SK-N-SH (cell line): ENCODE measurements around the gene FMO2. TPM values are rescaled to one million over a fixed set of nuclear protein-coding genes. Genes with fewer than 3 reads are reported as not detected.

Source experiments
- CTCF ChIA-PET: fragments of 300-600, 350-600 bp; formaldehyde crosslinking; extraction: SDS; loops from one replicate; lab custom pipeline; 2021; lab: Yijun Ruan, JAX
- POLR2A ChIA-PET: fragments of 350-600 bp; sonication (Branson Sonifier 250); formaldehyde crosslinking; extraction: SDS; loops from one replicate; lab custom pipeline; 2020; ENCODE audit warnings: antibody characterized with exemption, inconsistent platforms; lab: Yijun Ruan, JAX
- DNase-seq: peaks from one replicate; pipeline ENCODE4 v3.0.0; 2012
- H2AFZ ChIP-seq: fragments of 200-600 bp; sonication (generic); 2 replicates; pipeline ENCODE4 v1.8.1; 2016; ENCODE audit warnings: antibody characterized with exemption, mild to moderate bottlenecking, low read depth
- H3F3A ChIP-seq: fragments of 200-600 bp; sonication (generic); replicated peaks from 2 replicates; pipeline ENCODE3; 2016; ENCODE audit warnings: antibody characterized with exemption, mild to moderate bottlenecking; ENCODE audit not compliant: insufficient read depth
- H3K27ac ChIP-seq, 2 experiments: fragments of 200-500 bp in 1 of 2; fragments of 200-600 bp in 1 of 2; sonication (Bioruptor generic) in 1 of 2; sonication (generic), shearing (Covaris generic) in 1 of 2; 2 replicates each; pipeline versions ENCODE4 v1.5.1 to v1.6.1; 2014 to 2016; ENCODE audit warnings: low read depth in 2 of 2, inconsistent platforms in 1 of 2, low read length in 1 of 2, mild to moderate bottlenecking in 1 of 2, mixed read lengths in 1 of 2
- H3K27me3 ChIP-seq: fragments of 200-600 bp; sonication (generic), shearing (Covaris generic); 2 replicates; pipeline ENCODE4 v1.6.1; 2016; ENCODE audit warnings: mixed run types; ENCODE audit not compliant: insufficient read depth
- H3K36me3 ChIP-seq, 2 experiments: fragments of 200-500 bp in 1 of 2; fragments of 200-600 bp in 1 of 2; sonication (Bioruptor generic) in 1 of 2; sonication (generic) in 1 of 2; replicated peaks in 1 of 2; 2 replicates each; pipeline versions ENCODE3 to v1.5.1; 2014 to 2016; ENCODE audit warnings: low read length in 1 of 2, mild to moderate bottlenecking in 1 of 2; ENCODE audit not compliant: insufficient read depth in 2 of 2, control insufficient read depth in 1 of 2
- H3K4me1 ChIP-seq, 2 experiments: fragments of 200-500 bp in 1 of 2; fragments of 200-600 bp in 1 of 2; sonication (Bioruptor generic) in 1 of 2; sonication (generic), shearing (Covaris generic) in 1 of 2; 2 replicates each; pipeline versions ENCODE4 v1.5.1 to v1.6.1; 2014 to 2016; ENCODE audit warnings: low read depth in 1 of 2, low read length in 1 of 2, mixed run types in 1 of 2; ENCODE audit not compliant: insufficient read depth in 2 of 2, control insufficient read depth in 1 of 2
- H3K4me2 ChIP-seq: fragments of 200-600 bp; sonication (generic), shearing (Covaris generic); 2 replicates; pipeline ENCODE4 v1.6.1; 2017; ENCODE audit warnings: mixed run types
- H3K4me3 ChIP-seq, 2 experiments: fragments of 200-500 bp in 1 of 2; fragments of 200-600 bp in 1 of 2; sonication (Bioruptor generic) in 1 of 2; sonication (generic), shearing (Covaris generic) in 1 of 2; 2 replicates each; pipeline versions ENCODE4 v1.5.1 to v1.8.1; 2014 to 2016; ENCODE audit warnings: low read depth in 2 of 2, inconsistent platforms in 1 of 2, low read length in 1 of 2, mild to moderate bottlenecking in 1 of 2, mixed read lengths in 1 of 2, moderate library complexity in 1 of 2
- H3K79me2 ChIP-seq: fragments of 200-600 bp; sonication (generic); 2 replicates; pipeline ENCODE4 v1.8.1; 2017; ENCODE audit warnings: mild to moderate bottlenecking; ENCODE audit not compliant: insufficient read depth
- H3K9ac ChIP-seq: fragments of 200-600 bp; sonication (generic); 2 replicates; pipeline ENCODE4 v1.6.1; 2017; ENCODE audit warnings: mixed run types
- H3K9me2 ChIP-seq: fragments of 200-600 bp; sonication (generic); 2 replicates; pipeline ENCODE4 v1.6.1; 2017; ENCODE audit warnings: mixed run types
- H3K9me3 ChIP-seq: fragments of 200-600 bp; sonication (generic); 2 replicates; pipeline ENCODE4 v1.6.1; 2017; ENCODE audit warnings: mixed run types, mild to moderate bottlenecking, moderate library complexity
- H4K20me1 ChIP-seq: fragments of 200-600 bp; sonication (generic); 2 replicates; pipeline ENCODE4 v1.6.1; 2017; ENCODE audit warnings: mild to moderate bottlenecking, mixed run types; ENCODE audit not compliant: insufficient read depth
- CHD2 ChIP-seq: fragments of 150-350 bp; IDR thresholded peaks from 2 replicates; pipeline ENCODE4 v1.6.1; 2018; ENCODE audit warnings: low read length; ENCODE audit not compliant: partially characterized antibody
- ELF1 ChIP-seq: IDR thresholded peaks from 2 replicates; pipeline ENCODE4 v1.4.0; 2012
- FOXM1 ChIP-seq: IDR thresholded peaks from 2 replicates; pipeline ENCODE4 v1.4.0; 2012; ENCODE audit warnings: low read depth, mild to moderate bottlenecking
- JUND ChIP-seq: IDR thresholded peaks from 2 replicates; pipeline ENCODE4 v1.4.0; 2012
- NRF1 ChIP-seq: IDR thresholded peaks from 2 replicates; pipeline ENCODE4 v1.6.1; 2012; ENCODE audit warnings: low read depth, mild to moderate bottlenecking, low read length
- POLR2AphosphoS5 ChIP-seq: IDR thresholded peaks from 2 replicates; pipeline ENCODE4 v1.6.1; 2012; ENCODE audit warnings: low read depth, low read length
- RAD21 ChIP-seq: IDR thresholded peaks from 2 replicates; pipeline ENCODE4 v1.6.1; 2012; ENCODE audit warnings: mild to moderate bottlenecking, low read length
- SMC3 ChIP-seq: IDR thresholded peaks from 2 replicates; pipeline ENCODE4 v1.6.1; 2012; ENCODE audit warnings: low read depth, low read length, improper control_type of control experiment
- TAF1 ChIP-seq: IDR thresholded peaks from 2 replicates; pipeline ENCODE4 v1.6.1; 2012; ENCODE audit warnings: low read depth, mild to moderate bottlenecking, low read length, moderate library complexity, borderline replicate concordance
- TCF12 ChIP-seq: IDR thresholded peaks from 2 replicates; pipeline ENCODE4 v1.4.0; 2012
- YY1 ChIP-seq: IDR thresholded peaks from 2 replicates; pipeline ENCODE4 v1.4.0; 2012; ENCODE audit warnings: low read depth, mild to moderate bottlenecking
- WGBS: methylation state at CpG from one replicate; pipeline ENCODE4 v1.1.6; 2017; ENCODE audit warnings: low lambda C conversion rate; 5-methylcytosine and 5-hydroxymethylcytosine counted together
- polyA plus RNA-seq, 3 experiments: library from polyadenylated mRNA; depleted of rRNA; stranded (reverse); fragments of >200 nt; gene quantifications; 2 replicates each; pipeline ENCODE4 v1.2.3, GENCODE V29; 2012
- TF ChIP-seq, protein P1 (sequence below): IDR thresholded peaks from 2 replicates; pipeline ENCODE4 v1.4.0; 2012; ENCODE audit warnings: low read depth, borderline replicate concordance
- TF ChIP-seq, protein P2 (sequence below): IDR thresholded peaks from 2 replicates; pipeline ENCODE4; 2012
- TF ChIP-seq, protein P3 (sequence below): fragments of 200-600 bp; sonication (generic); IDR thresholded peaks from 2 replicates; pipeline ENCODE4 v1.6.1; 2017; ENCODE audit warnings: antibody characterized with exemption, mild to moderate bottlenecking, moderate library complexity
- TF ChIP-seq, protein P4 (sequence below): IDR thresholded peaks from 2 replicates; pipeline ENCODE4 v1.6.1; 2012; ENCODE audit warnings: mild to moderate bottlenecking, low read depth, low read length, moderate library complexity
- TF ChIP-seq, protein P5 (sequence below): fragments of 150-350 bp; IDR thresholded peaks from 2 replicates; pipeline ENCODE4 v1.6.1; 2016; ENCODE audit warnings: mild to moderate bottlenecking, low read depth, low read length
- TF ChIP-seq, protein P6 (sequence below): IDR thresholded peaks from 2 replicates; pipeline ENCODE4 v1.4.0; 2012; ENCODE audit warnings: low read depth

Gene FMO2
- polyA plus RNA-seq, 1 of the 3 experiments (the other 2 are of a cell fraction): not detected

DNA sequence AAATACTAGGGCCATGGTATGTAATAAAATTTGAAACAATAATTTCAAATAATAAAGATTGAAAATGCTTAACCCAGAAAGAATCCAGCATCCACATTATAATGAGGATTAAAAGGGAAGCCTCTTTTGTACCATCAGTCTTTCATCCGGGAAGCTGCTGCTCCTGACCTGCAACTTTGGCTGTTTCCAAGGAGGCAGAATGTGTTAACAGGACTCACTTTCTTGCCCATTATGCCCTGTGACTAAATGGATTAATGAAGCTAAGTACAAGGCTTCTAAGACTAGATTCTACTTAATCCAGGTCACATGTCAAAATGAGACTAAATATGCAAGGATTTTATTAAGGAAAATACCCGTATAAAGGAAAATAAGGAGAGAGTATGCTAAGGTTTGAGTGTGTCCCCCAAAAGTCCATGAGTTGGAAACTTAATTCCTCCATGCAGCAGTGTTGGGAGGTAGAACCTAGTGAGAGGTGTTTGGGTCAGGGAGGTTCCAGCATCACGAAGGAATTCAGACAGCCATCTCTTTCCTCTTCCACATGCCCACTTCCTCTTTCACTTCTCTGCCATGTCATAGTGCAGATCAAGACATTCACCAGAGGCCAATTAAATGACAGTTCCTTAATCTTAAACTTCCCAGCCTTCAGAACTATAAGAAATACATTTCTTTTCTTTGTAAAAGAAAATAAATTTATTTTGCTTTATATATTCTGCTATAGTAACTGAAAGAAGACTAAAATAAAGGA lies 27.7 kb downstream of the FMO2 start:
- 20% methylated on average over 3 of the region's 3 CpGs for WGBS
- Histone ChIP-seq H3K4me1 (no peaks in the 10 kb centered on the region), H3F3A (no peaks in the 10 kb centered on the region), H3K36me3 (no peaks in the 10 kb centered on the region), H3K4me3 (no peak overlapping the region), H3K27me3 (no peaks in the 10 kb centered on the region), H3K9me3 (no peaks in the 10 kb centered on the region; the same call in 1 of the 2 replicates), H3K27ac (no peak overlapping the region), H3K4me2 (no peak overlapping the region), H4K20me1 (no peaks in the 10 kb centered on the region), H3K9me2 (no peaks in the 10 kb centered on the region), H3K79me2 (no peaks in the 10 kb centered on the region), H2AFZ (no peak overlapping the region), H3K9ac (no peak overlapping the region)
- no peak for TF ChIP-seq TCF12
- TF ChIP-seq, protein P1, sequence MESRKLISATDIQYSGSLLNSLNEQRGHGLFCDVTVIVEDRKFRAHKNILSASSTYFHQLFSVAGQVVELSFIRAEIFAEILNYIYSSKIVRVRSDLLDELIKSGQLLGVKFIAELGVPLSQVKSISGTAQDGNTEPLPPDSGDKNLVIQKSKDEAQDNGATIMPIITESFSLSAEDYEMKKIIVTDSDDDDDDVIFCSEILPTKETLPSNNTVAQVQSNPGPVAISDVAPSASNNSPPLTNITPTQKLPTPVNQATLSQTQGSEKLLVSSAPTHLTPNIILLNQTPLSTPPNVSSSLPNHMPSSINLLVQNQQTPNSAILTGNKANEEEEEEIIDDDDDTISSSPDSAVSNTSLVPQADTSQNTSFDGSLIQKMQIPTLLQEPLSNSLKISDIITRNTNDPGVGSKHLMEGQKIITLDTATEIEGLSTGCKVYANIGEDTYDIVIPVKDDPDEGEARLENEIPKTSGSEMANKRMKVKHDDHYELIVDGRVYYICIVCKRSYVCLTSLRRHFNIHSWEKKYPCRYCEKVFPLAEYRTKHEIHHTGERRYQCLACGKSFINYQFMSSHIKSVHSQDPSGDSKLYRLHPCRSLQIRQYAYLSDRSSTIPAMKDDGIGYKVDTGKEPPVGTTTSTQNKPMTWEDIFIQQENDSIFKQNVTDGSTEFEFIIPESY: no peak
- no peak for TF ChIP-seq ELF1
- TF ChIP-seq SMC3: no peak
- no peak for TF ChIP-seq CHD2
- TF ChIP-seq TAF1: no peak
- TF ChIP-seq POLR2AphosphoS5: no peak
- TF ChIP-seq NRF1: no peak
- TF ChIP-seq, protein P2, sequence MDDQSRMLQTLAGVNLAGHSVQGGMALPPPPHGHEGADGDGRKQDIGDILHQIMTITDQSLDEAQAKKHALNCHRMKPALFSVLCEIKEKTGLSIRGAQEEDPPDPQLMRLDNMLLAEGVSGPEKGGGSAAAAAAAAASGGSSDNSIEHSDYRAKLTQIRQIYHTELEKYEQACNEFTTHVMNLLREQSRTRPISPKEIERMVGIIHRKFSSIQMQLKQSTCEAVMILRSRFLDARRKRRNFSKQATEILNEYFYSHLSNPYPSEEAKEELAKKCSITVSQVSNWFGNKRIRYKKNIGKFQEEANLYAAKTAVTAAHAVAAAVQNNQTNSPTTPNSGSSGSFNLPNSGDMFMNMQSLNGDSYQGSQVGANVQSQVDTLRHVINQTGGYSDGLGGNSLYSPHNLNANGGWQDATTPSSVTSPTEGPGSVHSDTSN: no peak
- TF ChIP-seq, protein P3, sequence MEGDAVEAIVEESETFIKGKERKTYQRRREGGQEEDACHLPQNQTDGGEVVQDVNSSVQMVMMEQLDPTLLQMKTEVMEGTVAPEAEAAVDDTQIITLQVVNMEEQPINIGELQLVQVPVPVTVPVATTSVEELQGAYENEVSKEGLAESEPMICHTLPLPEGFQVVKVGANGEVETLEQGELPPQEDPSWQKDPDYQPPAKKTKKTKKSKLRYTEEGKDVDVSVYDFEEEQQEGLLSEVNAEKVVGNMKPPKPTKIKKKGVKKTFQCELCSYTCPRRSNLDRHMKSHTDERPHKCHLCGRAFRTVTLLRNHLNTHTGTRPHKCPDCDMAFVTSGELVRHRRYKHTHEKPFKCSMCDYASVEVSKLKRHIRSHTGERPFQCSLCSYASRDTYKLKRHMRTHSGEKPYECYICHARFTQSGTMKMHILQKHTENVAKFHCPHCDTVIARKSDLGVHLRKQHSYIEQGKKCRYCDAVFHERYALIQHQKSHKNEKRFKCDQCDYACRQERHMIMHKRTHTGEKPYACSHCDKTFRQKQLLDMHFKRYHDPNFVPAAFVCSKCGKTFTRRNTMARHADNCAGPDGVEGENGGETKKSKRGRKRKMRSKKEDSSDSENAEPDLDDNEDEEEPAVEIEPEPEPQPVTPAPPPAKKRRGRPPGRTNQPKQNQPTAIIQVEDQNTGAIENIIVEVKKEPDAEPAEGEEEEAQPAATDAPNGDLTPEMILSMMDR: no peak
- no peak for TF ChIP-seq JUND
- TF ChIP-seq, protein P4, sequence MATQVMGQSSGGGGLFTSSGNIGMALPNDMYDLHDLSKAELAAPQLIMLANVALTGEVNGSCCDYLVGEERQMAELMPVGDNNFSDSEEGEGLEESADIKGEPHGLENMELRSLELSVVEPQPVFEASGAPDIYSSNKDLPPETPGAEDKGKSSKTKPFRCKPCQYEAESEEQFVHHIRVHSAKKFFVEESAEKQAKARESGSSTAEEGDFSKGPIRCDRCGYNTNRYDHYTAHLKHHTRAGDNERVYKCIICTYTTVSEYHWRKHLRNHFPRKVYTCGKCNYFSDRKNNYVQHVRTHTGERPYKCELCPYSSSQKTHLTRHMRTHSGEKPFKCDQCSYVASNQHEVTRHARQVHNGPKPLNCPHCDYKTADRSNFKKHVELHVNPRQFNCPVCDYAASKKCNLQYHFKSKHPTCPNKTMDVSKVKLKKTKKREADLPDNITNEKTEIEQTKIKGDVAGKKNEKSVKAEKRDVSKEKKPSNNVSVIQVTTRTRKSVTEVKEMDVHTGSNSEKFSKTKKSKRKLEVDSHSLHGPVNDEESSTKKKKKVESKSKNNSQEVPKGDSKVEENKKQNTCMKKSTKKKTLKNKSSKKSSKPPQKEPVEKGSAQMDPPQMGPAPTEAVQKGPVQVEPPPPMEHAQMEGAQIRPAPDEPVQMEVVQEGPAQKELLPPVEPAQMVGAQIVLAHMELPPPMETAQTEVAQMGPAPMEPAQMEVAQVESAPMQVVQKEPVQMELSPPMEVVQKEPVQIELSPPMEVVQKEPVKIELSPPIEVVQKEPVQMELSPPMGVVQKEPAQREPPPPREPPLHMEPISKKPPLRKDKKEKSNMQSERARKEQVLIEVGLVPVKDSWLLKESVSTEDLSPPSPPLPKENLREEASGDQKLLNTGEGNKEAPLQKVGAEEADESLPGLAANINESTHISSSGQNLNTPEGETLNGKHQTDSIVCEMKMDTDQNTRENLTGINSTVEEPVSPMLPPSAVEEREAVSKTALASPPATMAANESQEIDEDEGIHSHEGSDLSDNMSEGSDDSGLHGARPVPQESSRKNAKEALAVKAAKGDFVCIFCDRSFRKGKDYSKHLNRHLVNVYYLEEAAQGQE: no peak
- TF ChIP-seq, protein P5, sequence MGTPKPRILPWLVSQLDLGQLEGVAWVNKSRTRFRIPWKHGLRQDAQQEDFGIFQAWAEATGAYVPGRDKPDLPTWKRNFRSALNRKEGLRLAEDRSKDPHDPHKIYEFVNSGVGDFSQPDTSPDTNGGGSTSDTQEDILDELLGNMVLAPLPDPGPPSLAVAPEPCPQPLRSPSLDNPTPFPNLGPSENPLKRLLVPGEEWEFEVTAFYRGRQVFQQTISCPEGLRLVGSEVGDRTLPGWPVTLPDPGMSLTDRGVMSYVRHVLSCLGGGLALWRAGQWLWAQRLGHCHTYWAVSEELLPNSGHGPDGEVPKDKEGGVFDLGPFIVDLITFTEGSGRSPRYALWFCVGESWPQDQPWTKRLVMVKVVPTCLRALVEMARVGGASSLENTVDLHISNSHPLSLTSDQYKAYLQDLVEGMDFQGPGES: no peak
- TF ChIP-seq, protein P6, sequence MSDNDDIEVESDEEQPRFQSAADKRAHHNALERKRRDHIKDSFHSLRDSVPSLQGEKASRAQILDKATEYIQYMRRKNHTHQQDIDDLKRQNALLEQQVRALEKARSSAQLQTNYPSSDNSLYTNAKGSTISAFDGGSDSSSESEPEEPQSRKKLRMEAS: no peak
- TF ChIP-seq YY1: no peak
- no peak for TF ChIP-seq FOXM1
- no peak for TF ChIP-seq RAD21
- POLR2A ChIA-PET: no interaction called here
- CTCF ChIA-PET: interaction anchor here (1.2 kb wide), 1 partner anchor 14 kb away, joined by 4 read pairs; no protein-coding TSS in a partner anchor
- DNase-seq: no peak
